Activated naive CD4-positive, alpha-beta T cell treated with anti-CD3 and anti-CD28 coated beads for 36 hours (primary cell): ENCODE data around the gene ACSL3. TPM values are rescaled to one million over a fixed set of nuclear protein-coding genes. Genes with fewer than 3 reads are reported as not detected.
"Not testable (repeated sequence)": the region's sequence is repeated elsewhere in the genome, so short reads cannot be mapped to it uniquely, and the experiment has no call there.

ENCODE experiments used
- CTCF ChIA-PET: fragments of 350-600 bp; sonication (Branson Sonifier 250); formaldehyde crosslinking; loops from one replicate; lab custom pipeline; 2021; ENCODE audit warnings: antibody characterized with exemption; lab: Charles Lee
- DNase-seq: peaks from one replicate; pipeline ENCODE4 v3.0.0-alpha.2; 2020
- H3K27ac Mint-ChIP-seq: one replicate; pipeline ENCODE4 v1.8.0; 2021; ENCODE audit warnings: mild to moderate bottlenecking, mixed read lengths
- H3K27me3 Mint-ChIP-seq: one replicate; pipeline ENCODE4 v1.8.0; 2021; ENCODE audit warnings: low read depth, mixed read lengths
- H3K36me3 Mint-ChIP-seq: one replicate; pipeline ENCODE4 v1.8.0; 2021; ENCODE audit warnings: low read depth, mixed read lengths
- H3K4me1 Mint-ChIP-seq: one replicate; pipeline ENCODE4 v1.8.0; 2021; ENCODE audit warnings: low read depth, mixed read lengths
- H3K4me3 Mint-ChIP-seq: one replicate; pipeline ENCODE4 v1.8.0; 2021; ENCODE audit warnings: mild to moderate bottlenecking, moderate library complexity, mixed read lengths
- H3K9me3 Mint-ChIP-seq: one replicate; pipeline ENCODE4 v1.8.0; 2021; ENCODE audit warnings: mixed read lengths
- intact Hi-C: fragments of 100-400 bp; cut with micrococcal nuclease; formaldehyde crosslinking; loops from one replicate; pipeline ENCODE4 v1.15.1; 2023
- total RNA-seq, 2 experiments: library from RNA; stranded (reverse); gene quantifications; one replicate each; pipeline ENCODE4 v1.2.3, GENCODE V29; 2021

ACSL3 gene
- total RNA-seq, 2 experiments from 2014 or later, result 35.1 to 36.1 TPM

DNA sequence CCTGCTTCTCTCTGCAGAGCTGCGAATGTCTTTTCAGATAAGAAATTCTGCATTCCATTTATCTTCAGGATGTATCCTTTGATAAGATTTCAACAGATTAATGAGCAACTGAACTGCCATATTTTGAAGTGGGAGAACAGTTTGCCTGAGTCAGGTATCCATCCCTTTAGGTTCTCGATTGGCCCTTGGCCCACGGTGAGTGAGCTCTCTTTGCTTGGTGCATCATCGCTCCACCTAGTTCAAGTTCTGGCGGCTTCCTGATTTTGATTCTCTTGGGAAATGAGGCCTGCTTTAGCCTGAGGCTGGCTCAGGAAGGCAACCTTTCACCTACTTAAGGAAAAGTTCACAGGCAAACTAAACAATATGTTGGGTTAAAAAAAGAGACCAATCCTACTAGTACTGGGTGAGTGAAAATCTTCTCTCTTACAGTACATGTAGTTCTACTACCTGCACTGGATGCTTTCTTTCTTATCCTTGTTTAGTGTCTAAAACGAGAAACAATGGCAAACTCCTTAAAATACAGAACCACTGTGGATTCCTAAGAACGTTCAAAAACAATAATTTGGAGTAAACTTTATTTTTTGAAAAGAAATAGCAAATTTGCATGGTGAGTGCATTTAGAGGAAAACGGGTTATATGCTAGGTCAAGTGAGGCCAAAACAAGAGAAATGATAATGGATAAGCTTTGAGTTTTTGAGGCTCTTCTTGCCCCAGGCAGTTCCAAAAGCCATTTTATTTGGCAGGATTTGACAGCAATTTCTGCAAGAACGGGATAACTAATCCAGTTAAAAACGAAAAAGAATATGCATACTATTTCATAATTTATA is 837 bp upstream of the ACSL3 start:
- peaks cover 2% of the 10 kb centered on the region for H3K36me3 Mint-ChIP-seq
- no peaks in the 10 kb centered on the region for H3K9me3 Mint-ChIP-seq
- H3K4me1 Mint-ChIP-seq, result no peaks in the 10 kb centered on the region
- H3K27me3 Mint-ChIP-seq, result no peaks in the 10 kb centered on the region
- DNase-seq, result no peak
- no peak overlapping the region for H3K27ac Mint-ChIP-seq
- intact Hi-C loops, result loop anchor here (1.0 to 10.0 kb wide), 8 partner anchors 43 to 1095 kb away; partner anchors contain the start of genes FARSB, MRPL44 and SGPP2
- CTCF ChIA-PET, result interaction anchor here (0.7 to 1.9 kb wide), 2 partner anchors 43 to 151 kb away, joined by 3 to 4 read pairs; no protein-coding TSS in a partner anchor
- peak overlapping the region; percentile 34 for H3K4me3 Mint-ChIP-seq

DNA sequence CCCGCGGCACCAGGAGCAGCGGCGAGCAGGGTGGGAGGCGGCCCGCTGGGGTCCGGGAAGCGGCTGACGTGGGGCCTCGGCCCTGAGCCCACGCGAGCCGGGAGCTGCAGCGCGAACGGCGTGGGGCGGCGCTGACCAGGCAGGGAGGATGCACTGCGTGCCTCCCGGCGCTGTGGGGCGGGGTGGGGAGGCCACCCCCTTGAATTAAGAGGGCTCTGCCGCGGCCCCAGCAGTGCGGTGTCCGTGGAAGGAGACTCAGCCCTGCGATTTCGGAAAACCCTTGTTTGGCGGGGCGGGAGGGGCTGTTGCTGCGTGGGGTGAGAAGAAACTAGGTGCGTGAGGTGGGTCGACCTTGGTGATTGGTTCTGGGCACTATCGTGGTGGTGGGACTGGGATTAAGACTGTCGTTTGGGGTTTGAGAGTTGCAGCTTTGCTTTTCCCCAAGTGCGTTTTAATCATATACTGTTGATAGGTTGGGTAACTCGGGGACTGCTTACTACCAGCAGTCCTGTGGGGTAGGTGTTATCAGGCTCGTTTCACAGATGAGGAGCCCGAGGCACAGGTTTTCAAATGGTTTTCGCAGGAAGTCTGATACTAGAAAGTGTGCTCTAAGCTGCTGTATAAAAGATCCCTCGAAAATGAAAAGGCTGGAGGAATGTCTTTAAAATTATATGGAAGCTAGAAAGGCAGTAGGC is 722 bp downstream of the ACSL3 start:
- Mint-ChIP-seq H3K36me3 (peaks cover 2% of the 10 kb centered on the region), H3K27me3 (no peaks in the 10 kb centered on the region), H3K4me1 (peaks cover 6% of the 10 kb centered on the region), H3K9me3 (no peaks in the 10 kb centered on the region), H3K27ac (peak overlapping the region; percentile 76), H3K4me3 (no peak overlapping the region)
- CTCF ChIA-PET, result interaction anchor here (0.8 to 2.3 kb wide), 7 partner anchors 21 to 156 kb away, joined by 3 to 7 read pairs (median 5); no protein-coding TSS in a partner anchor
- intact Hi-C loops, result loop anchor here (1.0 to 10.0 kb wide), 6 partner anchors 41 to 1093 kb away; partner anchors contain the start of genes MRPL44 and SGPP2
- DNase-seq, result peak; percentile 43

DNA sequence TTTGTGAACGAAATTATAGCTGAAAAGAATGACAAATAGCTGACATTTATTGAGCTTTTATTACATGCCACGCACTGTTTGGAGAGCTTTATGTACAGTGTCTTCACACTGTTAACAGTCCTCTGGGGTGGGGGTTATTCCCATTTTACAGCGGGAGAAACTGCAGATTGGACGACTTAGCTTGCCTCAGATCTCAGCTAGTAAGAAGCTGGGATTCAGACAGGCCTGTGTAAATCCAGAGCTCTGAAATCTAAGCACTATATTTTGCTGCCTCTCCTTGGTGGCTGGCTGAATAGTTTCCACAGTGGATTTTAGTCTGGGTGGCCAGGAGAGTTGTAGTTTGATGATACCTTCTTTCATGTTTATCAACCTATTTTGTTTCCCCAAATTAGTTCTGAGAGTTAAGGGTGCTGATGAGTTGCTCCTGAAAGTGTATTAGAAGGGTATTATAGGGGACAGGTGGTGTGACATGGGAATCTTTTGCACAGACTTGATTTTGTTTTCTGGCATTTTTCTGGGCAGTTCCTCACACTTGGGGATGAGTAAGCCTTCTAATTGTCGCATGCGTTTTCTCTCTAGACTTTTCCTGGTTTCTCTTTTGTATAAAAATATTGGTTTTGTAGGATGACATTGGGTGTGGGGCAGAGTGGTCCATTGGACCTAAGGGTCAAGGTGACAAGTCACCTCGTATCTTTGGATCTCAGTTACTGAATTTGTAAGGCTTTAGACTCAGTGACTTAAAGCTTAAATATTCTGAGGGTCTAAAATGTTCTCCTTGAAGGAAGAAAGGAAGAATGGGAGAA is 1.5 kb downstream of the ACSL3 start:
- no peak overlapping the region for H3K27ac Mint-ChIP-seq
- intact Hi-C loops, result loop anchor here (5.0 to 10.0 kb wide), 3 partner anchors 438 to 1092 kb away; partner anchors contain the start of genes MRPL44 and SGPP2
- H3K27me3 Mint-ChIP-seq, result no peaks in the 10 kb centered on the region
- H3K36me3 Mint-ChIP-seq, result peaks cover 2% of the 10 kb centered on the region
- CTCF ChIA-PET, result interaction anchor here (0.8 to 2.3 kb wide), 8 partner anchors 21 to 157 kb away, joined by 3 to 7 read pairs (median 4); no protein-coding TSS in a partner anchor
- peaks cover 6% of the 10 kb centered on the region for H3K4me1 Mint-ChIP-seq
- DNase-seq, result no peak
- no peak overlapping the region for H3K4me3 Mint-ChIP-seq
- no peaks in the 10 kb centered on the region for H3K9me3 Mint-ChIP-seq

DNA sequence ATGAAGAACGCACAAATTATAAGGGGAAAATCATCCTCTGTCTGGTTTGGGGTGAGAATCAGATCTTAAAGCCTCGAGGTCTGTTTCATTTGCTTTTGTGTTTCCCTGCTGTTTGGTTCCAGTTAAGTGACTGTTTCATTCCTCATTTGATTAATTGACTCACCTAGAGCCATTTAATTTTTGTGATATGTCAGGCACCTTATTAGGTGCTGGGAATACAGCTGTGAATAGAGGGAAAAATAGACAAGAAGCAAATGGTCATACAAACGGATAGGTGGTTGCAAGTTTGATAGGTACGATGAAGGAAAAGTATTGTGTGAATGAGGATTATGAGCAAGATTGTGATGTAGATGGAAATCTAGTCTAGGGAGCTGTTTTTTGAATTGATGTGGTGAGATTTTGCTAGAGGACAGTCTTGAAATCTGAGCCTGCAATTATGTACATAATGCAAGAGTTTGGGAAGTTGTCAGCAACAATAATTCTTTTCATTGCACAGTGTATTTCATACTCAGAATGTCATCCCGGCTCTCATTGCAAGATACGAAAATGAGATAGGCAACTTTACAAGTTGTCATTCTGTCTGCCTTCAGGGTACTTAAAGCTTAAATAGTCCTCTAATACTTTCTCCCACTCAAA is 2.2 kb downstream of the ACSL3 start:
- peaks cover 9% of the 10 kb centered on the region for H3K4me1 Mint-ChIP-seq
- intact Hi-C loops, result loop anchor here (5.0 to 10.0 kb wide), 3 partner anchors 438 to 1092 kb away; partner anchors contain the start of genes MRPL44 and SGPP2
- no peak overlapping the region for H3K27ac Mint-ChIP-seq
- H3K36me3 Mint-ChIP-seq, result peaks cover 2% of the 10 kb centered on the region
- H3K27me3 Mint-ChIP-seq, result no peaks in the 10 kb centered on the region
- DNase-seq, result no peak
- H3K9me3 Mint-ChIP-seq, result no peaks in the 10 kb centered on the region
- CTCF ChIA-PET, result interaction anchor here (0.8 to 2.3 kb wide), 3 partner anchors 40 to 146 kb away, joined by 3 to 7 read pairs (median 4); no protein-coding TSS in a partner anchor
- H3K4me3 Mint-ChIP-seq, result no peak overlapping the region

DNA sequence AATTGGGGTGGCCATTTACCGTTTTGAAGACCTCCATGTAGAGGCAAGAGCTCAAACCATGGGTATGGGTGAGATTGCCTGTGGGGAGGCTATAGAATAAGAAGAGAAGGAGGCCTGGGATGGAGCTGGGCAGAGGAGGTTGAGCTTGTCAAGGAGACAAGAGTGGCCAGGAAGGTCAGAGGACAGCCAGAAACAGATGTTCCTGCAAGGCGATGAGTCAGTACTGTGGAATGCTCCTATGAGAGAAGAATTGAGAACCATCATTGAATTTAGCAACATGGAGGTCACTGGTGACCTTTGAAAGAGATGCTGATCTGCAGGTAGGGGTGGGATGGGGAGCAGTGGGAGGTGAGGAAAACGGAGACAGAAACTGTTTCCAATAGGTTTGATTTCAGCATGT is 3.5 kb downstream of the ACSL3 start:
- H3K4me3 Mint-ChIP-seq, result no peak overlapping the region
- H3K36me3 Mint-ChIP-seq, result peaks cover 2% of the 10 kb centered on the region
- no peaks in the 10 kb centered on the region for H3K27me3 Mint-ChIP-seq
- DNase-seq, result no peak
- intact Hi-C loops, result loop anchor here (5.0 to 10.0 kb wide), 3 partner anchors 439 to 1091 kb away; partner anchors contain the start of genes MRPL44 and SGPP2
- no peaks in the 10 kb centered on the region for H3K9me3 Mint-ChIP-seq
- CTCF ChIA-PET, result interaction anchor here (1.1 to 1.4 kb wide), 2 partner anchors 173 to 174 kb away, joined by 3 to 4 read pairs; no protein-coding TSS in a partner anchor
- H3K27ac Mint-ChIP-seq, result no peak overlapping the region
- peaks cover 12% of the 10 kb centered on the region for H3K4me1 Mint-ChIP-seq

DNA sequence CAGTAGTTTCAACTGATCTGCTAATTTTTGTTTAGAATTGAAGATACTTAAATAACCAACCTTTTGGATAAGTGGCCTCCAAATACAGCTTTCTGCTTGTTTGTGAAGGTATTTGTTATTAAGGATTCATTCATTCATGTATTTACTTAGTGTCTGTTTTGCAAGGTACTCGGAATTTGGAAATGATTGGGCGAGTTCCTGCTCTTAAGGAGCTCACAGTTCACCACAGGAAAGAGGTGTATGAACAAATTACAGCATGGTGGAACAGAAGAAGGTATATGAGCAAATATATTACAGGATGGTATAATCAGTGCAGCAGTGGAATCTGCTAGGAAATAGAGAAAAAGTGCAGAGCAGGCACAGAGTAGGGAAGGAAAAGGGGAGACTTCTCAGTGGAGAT is 4.5 kb downstream of the ACSL3 start:
- H3K9me3 Mint-ChIP-seq, result no peaks in the 10 kb centered on the region
- no peak for DNase-seq
- intact Hi-C loops, result loop anchor here (10.0 kb wide), 2 partner anchors 440 to 1090 kb away; partner anchors contain the start of genes MRPL44 and SGPP2
- no peak overlapping the region for H3K4me3 Mint-ChIP-seq
- H3K36me3 Mint-ChIP-seq, result peaks cover 2% of the 10 kb centered on the region
- CTCF ChIA-PET, result interaction anchor here (0.7 to 1.4 kb wide), 5 partner anchors 38 to 174 kb away, joined by 3 read pairs; no protein-coding TSS in a partner anchor
- no peak overlapping the region for H3K27ac Mint-ChIP-seq
- peaks cover 12% of the 10 kb centered on the region for H3K4me1 Mint-ChIP-seq
- H3K27me3 Mint-ChIP-seq, result no peaks in the 10 kb centered on the region

DNA sequence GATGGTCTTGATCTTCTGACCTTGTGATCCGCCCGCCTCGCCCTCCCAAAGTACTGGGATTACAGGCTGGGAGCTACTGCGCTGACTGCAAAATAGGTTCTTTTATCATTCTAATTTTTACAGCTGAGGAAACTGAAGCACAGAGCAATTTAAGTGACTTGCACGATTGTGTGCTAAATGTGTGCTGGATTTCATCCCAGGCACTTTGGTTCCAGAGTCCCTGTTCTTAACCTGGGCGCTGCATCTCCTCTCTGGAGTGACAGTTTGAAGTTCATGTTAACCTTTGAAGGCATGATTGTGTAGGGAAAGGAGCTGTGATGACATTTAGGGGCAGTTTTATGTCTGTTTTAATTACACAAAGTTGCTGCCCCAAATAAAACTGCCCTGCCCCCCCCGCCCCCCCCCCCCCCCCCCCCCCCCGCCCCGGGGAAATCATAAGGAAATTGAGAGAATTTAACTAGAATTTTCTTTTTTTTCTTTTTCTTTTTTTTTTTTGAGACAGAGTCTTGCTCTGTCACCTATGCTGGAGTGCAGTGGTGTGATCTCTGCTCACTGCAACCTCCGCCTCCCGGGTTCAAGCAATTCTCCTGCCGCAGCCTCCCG is 5.6 kb downstream of the ACSL3 start:
- Mint-ChIP-seq H3K27me3 (no peaks in the 10 kb centered on the region), H3K27ac (no peak overlapping the region), H3K4me1 (peaks cover 12% of the 10 kb centered on the region), H3K4me3 (no peak overlapping the region), H3K9me3 (no peaks in the 10 kb centered on the region), H3K36me3 (peaks cover 2% of the 10 kb centered on the region)
- intact Hi-C loops, result loop anchor here (10.0 kb wide), 2 partner anchors 442 to 1088 kb away; partner anchors contain the start of genes MRPL44 and SGPP2
- CTCF ChIA-PET, result interaction anchor here (1.6 kb wide), 1 partner anchor 175 kb away, joined by 5 read pairs; no protein-coding TSS in a partner anchor
- DNase-seq, result no peak

DNA sequence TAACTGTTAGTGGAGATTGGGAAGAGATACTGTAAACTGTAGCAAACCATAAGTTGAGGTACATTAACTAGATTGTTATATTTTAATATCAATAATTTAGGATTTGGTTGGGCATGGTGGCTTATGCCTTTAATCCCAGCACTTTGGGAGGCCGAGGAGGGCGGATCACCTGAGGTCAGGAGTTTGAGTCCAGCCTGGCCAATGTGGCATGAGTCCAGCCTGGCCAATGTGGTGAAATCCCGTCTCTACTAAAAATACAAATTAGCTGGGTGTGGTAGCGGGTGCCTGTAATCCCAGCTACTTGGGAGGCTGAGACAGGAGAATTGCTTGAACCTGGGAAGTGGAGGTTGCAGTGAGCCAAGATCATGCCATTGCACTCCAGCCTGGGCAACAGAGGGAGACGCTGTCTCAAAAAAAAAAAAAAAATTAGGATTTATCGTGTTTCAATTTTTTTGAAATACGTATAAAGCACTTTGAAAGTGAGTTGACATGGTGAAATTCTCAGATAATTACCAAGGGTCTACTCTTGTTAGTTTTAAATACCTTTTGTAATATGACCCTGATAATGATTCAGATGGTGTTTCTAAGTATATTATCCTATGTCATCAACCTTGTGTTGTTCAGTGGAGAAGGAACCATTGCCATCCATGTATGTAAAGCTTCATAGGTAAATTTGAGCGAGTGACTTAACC is 7.9 kb downstream of the ACSL3 start:
- H3K27me3 Mint-ChIP-seq, H3K9me3 Mint-ChIP-seq, DNase-seq, H3K4me3 Mint-ChIP-seq, H3K36me3 Mint-ChIP-seq, H3K27ac Mint-ChIP-seq: not testable (repeated sequence)
- CTCF ChIA-PET, result interaction anchor here (0.6 to 0.7 kb wide), 2 partner anchors 41 to 71 kb away, joined by 3 read pairs; no protein-coding TSS in a partner anchor
- intact Hi-C loops, result loop anchor here (10.0 kb wide), 2 partner anchors 444 to 1086 kb away; partner anchors contain the start of genes MRPL44 and SGPP2
- H3K4me1 Mint-ChIP-seq, result peaks cover 16% of the 10 kb centered on the region

DNA sequence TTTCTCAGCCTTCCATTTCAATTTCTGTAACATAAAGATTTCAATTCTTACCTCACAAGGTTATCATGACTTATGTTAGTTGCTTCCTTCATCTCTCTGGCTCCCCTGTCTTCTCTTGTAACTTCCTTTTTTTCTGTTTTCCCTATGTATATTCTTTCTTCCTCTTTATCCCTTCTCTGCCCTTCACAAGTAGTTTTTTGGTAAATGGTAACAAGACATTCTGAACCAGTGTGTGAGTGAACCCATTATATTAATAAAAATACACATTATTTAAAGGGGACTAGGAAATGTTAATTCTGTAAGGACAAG is 8.4 kb downstream of the ACSL3 start:
- CTCF ChIA-PET, result no interaction called here
- no peak overlapping the region for H3K4me3 Mint-ChIP-seq
- H3K4me1 Mint-ChIP-seq, result peaks cover 16% of the 10 kb centered on the region
- intact Hi-C loops, result loop anchor here (10.0 kb wide), 2 partner anchors 444 to 1086 kb away; partner anchors contain the start of genes MRPL44 and SGPP2
- no peak overlapping the region for H3K27ac Mint-ChIP-seq
- DNase-seq, result no peak
- no peaks in the 10 kb centered on the region for H3K9me3 Mint-ChIP-seq
- no peaks in the 10 kb centered on the region for H3K27me3 Mint-ChIP-seq
- no peaks in the 10 kb centered on the region for H3K36me3 Mint-ChIP-seq

DNA sequence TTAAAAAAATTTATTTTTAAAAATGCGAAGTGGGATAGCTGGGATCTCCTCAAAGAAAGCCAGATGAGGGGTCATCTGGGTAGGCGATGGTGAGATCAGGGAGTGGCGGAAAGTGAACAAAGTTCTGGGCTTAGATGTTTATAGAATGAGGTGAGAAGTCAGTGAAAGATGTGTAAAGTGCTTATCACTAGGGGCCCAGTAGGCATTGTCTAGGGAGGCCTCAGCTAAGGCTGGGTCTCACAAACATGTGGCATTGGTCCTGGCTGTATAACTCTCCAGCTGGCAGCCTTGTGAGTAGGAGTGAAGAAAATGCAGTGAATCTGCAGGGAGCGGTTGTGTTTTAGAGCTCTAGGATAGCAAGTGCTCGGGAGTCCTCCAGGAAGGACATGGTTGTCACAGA is 10.5 kb downstream of the ACSL3 start:
- H3K27ac Mint-ChIP-seq, result no peak overlapping the region
- CTCF ChIA-PET, result interaction anchor here (0.5 to 0.6 kb wide), 2 partner anchors 181 to 239 kb away, joined by 3 to 4 read pairs; no protein-coding TSS in a partner anchor
- DNase-seq, result no peak
- H3K36me3 Mint-ChIP-seq, result no peaks in the 10 kb centered on the region
- H3K4me3 Mint-ChIP-seq, result no peak overlapping the region
- H3K27me3 Mint-ChIP-seq, result no peaks in the 10 kb centered on the region
- no peaks in the 10 kb centered on the region for H3K9me3 Mint-ChIP-seq
- peaks cover 18% of the 10 kb centered on the region for H3K4me1 Mint-ChIP-seq
- intact Hi-C loops, result no loop called here
